ENCODE measurements around the gene SCAPER. TPM values are rescaled to one million over a fixed set of nuclear protein-coding genes. Genes with fewer than 3 reads are reported as not detected.

SCAPER gene
- total and polyA plus RNA-seq, 2 donors (not counting 1 experiment from before 2014, with no cell fraction given): 8.3 to 61.6 TPM

Small RNA genes lying within 50 kb of the gene (small RNA-seq; reads per million reads assigned to genes)
- not detected for gene AC090751.1 (ENCODE audit: insufficient read length, low read depth, low replicate concordance)
- not detected for gene MIR3713 (ENCODE audit: insufficient read length, low read depth, low replicate concordance)

Other genes with a start within 250 kb of the SCAPER start
- gene RCN2, start 26.4 kb upstream of the SCAPER start, total RNA-seq: 27.8 and 29.5 TPM in 2 replicates
- gene RCN2, start 26.4 kb upstream of the SCAPER start, polyA plus RNA-seq: 16.7 and 36.3 TPM in 2 replicates
- 67.1 and 69.0 TPM in 2 replicates for gene PSTPIP1, start 89.8 kb upstream of the SCAPER start, total RNA-seq
- 69.2 and 79.3 TPM in 2 replicates for gene PSTPIP1, start 89.8 kb upstream of the SCAPER start, polyA plus RNA-seq
- 109 TPM in 2 replicates for gene TSPAN3, start 165.8 kb upstream of the SCAPER start, total RNA-seq
- 130 and 161 TPM in 2 replicates for gene TSPAN3, start 165.8 kb upstream of the SCAPER start, polyA plus RNA-seq